GM21526 (cell line): ENCODE measurements around the gene KCTD2.
A peak's percentile ranks its signal among the peaks of the same experiment; 100 is the strongest.

Experiments
- ATAC-seq: cut with Tn5 transposase; IDR thresholded peaks from one replicate; pipeline ENCODE4 v1.9.1; 2021; ENCODE audit warnings: moderate library complexity; ENCODE audit not compliant: unreplicated experiment, low FRiP score

KCTD2 gene

GRCh38 chr17:75094871-75095399, 47.9 kb downstream of the KCTD2 start:
- ATAC-seq: no peak

DNA sequence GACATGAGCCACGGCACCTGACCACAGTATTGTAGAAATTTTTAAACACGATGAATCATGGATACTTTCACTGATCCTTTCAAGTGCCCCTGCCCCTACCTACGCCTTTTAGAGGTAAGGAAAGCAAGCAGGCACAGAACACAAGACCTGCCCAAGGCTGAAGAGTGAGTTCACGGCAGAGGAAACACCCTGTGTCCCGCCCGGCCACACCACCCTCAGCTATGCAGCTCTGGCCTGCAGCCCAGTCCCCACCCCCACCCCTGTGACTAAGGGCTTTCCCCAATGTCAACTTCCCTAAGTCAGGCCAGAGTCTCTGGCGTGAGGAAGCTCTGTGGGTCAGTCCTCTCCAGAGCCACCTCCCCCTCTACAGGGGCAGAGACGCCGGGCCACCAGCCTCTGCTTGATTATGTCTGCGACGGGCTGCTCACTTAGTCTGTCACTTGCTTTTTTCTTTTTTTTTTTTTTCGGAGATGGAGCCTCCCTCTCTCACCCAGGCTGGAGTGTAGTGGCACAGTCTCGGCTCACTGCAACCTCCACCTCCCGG, 49.1 kb downstream of the KCTD2 start:
- no peak for ATAC-seq

DNA sequence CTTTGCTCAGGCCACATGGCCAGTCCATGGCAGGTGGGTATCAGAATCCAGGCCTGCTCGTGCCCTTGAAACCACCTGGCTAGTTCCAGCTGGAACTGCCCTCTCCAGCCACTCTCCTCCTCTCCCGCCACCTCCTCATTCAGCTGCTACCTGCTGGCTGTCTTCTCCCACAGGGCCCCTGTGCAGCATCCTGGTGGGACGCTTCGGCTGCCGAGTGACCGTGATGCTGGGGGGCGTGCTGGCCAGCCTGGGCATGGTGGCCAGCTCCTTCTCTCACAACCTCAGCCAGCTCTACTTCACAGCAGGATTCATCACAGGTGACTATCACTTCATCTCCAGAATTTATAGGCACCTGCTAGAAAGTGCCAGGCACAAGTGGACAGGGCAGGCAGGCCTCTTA, 50.8 kb downstream of the KCTD2 start:
- no peak for ATAC-seq

- no peak for ATAC-seq
These were observed 51.8 kb downstream of the KCTD2 start for GRCh38 chr17:75098861-75099260.

DNA sequence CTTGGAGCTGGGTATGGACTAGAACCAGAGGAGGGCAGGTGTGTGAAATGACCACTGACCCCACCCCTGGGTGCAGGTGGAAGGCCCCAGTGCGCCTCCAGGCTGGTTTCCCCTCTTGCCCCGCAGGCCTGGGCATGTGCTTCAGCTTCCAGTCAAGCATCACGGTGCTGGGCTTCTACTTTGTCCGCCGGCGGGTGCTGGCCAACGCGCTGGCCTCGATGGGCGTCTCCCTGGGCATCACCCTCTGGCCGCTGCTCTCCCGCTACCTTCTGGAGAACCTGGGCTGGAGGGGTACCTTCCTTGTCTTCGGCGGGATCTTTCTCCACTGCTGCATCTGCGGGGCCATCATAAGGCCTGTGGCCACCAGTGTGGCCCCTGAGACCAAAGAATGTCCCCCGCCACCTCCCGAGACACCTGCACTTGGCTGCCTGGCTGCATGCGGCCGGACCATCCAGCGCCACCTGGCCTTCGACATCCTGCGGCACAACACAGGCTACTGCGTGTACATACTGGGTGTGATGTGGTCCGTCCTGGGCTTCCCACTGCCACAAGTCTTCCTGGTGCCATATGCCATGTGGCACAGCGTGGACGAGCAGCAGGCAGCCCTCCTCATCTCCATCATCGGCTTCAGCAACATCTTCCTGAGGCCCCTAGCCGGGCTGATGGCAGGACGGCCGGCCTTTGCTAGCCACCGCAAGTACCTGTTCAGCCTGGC, 53.0 kb downstream of the KCTD2 start:
- ATAC-seq: no peak

DNA sequence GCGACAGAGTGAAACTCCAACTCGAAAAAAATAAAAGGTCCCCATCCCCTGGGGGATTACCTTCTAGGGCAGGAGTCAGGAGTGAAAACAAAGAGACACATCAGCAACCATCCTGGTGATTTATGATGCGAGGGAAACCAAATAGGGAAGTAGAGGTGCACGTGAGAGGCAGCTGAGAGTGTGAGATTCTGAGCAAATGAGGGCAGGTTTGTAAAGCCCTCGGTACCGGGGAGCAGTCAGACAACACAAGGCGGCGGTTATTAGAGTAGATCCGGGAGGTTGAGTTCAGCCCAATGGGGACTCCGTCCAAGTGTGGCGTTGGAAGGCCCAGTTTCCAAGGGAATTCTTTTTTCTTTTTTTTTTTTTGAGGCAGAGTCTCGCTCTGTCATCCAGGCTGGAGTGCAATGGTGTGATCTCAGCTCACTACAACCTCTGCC, 55.4 kb downstream of the KCTD2 start:
- no peak for ATAC-seq

GRCh38 chr17:75103601-75104554, 56.9 kb downstream of the KCTD2 start:
- no peak for ATAC-seq

GRCh38 chr17:75105126-75106080, 58.4 kb downstream of the KCTD2 start:
- no peak for ATAC-seq

DNA sequence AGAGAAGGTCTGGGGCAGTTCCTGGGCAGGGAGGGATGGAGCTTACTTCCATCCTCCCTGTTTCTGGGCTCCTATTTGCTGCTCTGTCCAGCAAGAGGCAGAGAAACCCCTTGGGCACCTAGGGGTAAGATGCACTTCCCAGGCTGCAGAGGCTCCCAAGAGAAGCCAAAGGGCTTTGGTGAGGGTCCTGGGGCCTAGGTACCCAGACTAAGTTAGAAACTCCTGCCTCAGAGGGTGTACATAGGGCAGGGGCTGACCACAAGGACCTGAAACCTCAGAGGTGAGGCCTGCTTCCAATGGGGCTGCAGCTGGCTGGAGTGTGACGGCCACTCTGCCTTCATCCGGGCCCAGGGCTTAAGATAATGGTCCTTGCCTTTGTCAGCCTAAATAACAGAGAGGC, 61.2 kb downstream of the KCTD2 start:
- no peak for ATAC-seq

GRCh38 chr17:75109046-75109406, 62.0 kb downstream of the KCTD2 start:
- no peak for ATAC-seq

DNA sequence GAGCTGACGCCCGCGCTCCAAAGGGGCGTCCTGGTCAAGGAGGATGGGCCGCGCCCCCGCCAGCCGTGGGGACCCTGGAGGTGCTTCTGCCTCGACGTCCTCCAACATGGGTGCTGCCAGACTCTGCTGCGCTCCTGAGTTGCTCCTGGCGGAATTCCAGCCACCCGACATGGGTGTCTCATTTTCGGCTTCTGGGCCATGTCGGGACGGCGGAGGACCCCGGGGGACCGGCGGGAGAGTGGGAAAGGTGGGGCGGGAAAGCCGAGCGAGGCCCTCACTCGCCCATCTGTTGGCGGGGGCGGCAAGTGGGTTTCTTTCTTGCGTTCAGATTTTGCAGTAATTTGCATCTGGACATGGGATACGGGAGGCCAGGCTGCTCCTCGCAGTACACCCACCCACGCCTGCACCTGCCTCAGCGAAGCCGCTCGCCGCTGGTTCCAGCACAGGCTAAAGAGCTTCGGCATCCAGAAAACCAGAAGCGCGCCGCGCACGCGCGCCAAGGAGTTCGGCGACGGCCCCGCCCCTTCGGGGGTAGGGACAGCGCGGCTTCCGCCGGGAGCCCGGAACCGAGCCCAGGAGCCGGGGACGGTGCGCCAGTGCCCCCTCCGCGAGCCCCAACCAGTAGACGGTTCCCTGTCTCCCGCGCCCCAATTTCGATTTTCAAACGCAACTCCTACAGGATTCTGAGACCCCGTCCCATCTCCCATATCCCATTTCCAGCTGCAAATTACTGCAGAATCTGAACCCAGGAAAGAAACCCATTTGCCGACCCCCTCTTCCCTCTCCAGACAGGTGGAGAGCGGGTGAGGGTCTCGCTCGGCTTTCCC, 62.6 kb downstream of the KCTD2 start, which contains the start of gene ARMC7:
ARMC7 (plus strand) TSS at position 563 of the 827 bp plus-strand sequence. CDS start 320 bp downstream, outside the sequence.
- peak; percentile 52 for ATAC-seq

DNA sequence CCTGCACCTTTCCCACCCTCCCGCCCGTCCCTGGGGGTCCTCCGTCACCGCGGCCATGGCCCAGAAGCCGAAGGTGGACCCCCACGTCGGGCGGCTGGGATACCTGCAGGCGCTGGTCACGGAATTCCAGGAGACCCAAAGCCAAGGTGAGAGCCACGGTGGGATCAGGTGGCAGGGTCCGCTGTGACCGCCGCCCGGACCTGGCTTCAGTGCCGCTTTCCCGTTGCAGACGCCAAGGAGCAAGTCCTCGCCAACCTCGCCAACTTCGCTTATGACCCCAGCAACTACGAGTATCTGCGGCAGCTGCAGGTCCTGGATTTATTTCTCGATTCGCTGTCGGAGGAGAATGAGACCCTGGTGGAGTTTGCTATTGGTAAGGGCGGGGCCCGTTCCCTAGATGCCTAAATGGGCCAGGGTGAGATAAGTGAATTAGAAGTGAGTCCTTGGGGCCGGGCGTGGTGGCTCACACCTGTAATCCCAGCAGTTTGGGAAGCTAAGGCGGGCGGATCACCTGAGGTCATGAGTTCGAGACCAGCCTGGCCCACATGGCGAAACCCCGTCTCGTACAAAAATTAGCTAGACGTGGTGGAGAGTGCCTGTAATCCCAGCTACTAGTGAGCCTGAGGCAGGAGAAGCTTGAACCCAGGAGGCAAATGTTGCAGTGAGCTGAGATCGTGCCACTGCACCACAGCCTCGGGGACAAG, 63.4 kb downstream of the KCTD2 start:
- ATAC-seq: no peak

DNA sequence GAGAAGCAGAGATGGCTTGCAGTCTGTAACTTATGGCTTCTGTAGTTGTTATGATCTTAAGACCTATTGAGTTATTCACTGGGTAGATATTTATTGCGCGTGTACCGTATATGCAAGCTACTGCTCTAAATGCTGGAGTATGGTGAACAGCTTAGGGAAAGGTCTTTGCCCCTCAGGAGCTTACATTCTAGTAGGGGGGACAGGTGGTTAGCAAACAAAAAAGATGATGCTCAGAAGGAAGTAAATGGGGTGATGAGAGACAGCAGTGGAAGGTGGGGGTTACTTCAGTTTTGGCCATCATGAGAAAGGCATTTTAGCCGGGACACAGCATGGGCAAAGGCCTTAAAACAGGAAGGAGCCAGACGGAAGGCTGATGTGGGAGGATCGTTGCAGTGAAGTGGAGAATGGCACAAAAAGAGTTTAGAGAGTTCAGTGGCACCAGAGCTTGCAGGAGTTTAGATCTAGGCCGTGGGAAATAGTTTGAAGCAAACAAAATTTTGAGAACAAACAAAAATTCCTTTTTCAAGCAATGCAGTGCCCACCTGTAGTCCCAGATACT, 64.8 kb downstream of the KCTD2 start:
- ATAC-seq: no peak

DNA sequence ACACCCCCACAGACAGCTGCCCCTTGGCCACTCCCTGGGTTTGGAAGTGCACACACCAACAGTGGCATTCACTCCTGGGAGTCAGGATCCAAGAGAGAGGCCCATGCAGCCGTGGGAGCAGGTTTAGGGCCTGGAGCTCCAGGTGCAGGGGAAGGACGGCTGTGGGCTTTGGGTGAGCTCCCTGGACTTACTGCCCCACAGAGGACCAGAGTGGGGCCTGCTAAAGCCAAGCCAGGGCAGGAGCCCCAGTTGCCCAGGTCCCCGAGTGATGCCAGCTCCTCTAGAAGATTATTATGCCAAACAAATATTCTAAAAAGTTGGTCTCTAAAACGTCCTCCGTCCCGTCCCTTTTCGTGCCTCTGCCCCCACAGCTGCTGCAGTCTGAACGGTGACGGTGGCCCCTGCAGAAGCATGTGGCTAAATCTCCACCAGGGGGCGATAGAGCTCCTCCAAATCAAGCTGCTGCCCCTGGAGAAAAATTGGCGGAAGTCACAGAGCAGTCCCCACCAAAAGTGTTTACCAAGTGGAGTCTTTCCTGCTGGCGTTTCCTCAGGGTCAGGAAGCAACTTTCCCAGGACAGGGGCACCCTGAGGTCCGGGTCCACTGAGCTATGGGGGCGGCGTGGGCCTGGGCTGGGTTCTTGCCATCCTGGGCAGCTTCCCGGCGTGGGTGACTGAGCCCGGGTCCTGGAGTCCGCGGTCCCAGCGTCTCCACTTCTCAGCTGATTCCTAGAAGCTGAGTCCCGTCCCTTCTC, 67.0 kb downstream of the KCTD2 start:
- ATAC-seq: peak; percentile 38

GRCh38 chr17:75114552-75115314, 67.7 kb downstream of the KCTD2 start:
- ATAC-seq: no peak
